ENCODE results near the gene MPHOSPH9. TPM values are rescaled to one million over a fixed set of nuclear protein-coding genes. Genes with fewer than 3 reads are reported as not detected.

The MPHOSPH9 gene
- total and polyA plus RNA-seq, 2 of the 4 experiments (the other 2 are of a cell fraction), result 7.6 to 17.0 TPM

DNA sequence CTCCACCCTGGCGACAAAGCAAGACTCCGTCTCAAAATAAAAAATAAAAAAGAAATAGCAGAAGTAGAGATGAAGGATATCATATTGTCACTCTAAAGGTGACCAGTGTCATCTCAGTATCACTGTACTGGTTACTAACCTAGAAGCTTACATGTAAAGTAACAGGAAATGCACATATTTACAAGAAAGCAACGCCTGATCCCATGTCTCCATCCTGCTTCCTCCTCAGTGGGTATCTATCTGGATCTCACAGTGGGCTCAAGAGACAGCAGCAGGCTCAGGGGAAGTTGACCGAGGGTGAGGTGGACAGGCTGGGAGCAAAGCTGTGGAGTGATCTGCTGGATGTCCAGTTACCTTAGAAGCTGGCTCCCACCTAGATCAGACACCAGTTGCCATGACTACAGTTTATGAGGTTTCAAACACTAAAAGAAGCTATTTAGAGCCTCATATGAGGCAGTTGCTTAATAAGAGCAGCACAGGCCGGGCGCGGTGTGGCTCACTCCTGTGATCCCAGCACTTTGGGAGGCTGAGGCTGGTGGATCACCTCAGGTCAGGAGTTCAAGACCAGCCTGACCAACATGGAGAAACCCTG is 10.8 kb upstream of the MPHOSPH9 start:
- Histone ChIP-seq H4K8ac (ENCODE audit: low read depth in 2 of 2, low read length in 2 of 2) (no peak overlapping the region), H3K27ac (ENCODE audit: insufficient read depth, low read length) (no peak overlapping the region), H3K4me2 (ENCODE audit: low read depth, low read length) (no peak overlapping the region), H2AK9ac (replicated peaks; ENCODE audit: low read depth, low read length, poor library complexity) (no peak overlapping the region), H4K91ac (ENCODE audit: insufficient read depth, low read depth, low read length) (no peak overlapping the region), H2BK5ac (ENCODE audit: low read depth, low read length, poor library complexity, severe bottlenecking) (no peak overlapping the region), H3K9me1 (ENCODE audit: insufficient read depth, low read length) (no peaks in the 10 kb centered on the region), H3K4ac (ENCODE audit: low read depth, low read length) (no peak overlapping the region), H3K9ac (ENCODE audit: low read depth, low read length) (no peak overlapping the region), H4K5ac (ENCODE audit: low read depth, low read length) (no peak overlapping the region), H2AFZ (replicated peaks; ENCODE audit: low read length, poor library complexity) (no peak overlapping the region), H3K18ac (ENCODE audit: low read depth, low read length) (no peak overlapping the region), H2BK15ac (ENCODE audit: low read depth, low read length) (no peak overlapping the region), H3K23ac (ENCODE audit: low read depth, low read length) (no peak overlapping the region), H3K56ac (ENCODE audit: extremely low read depth, insufficient read depth, low read length) (no peak overlapping the region), H3K14ac (replicated peaks; ENCODE audit: low read depth, low read length) (no peak overlapping the region), H3K27me3 (ENCODE audit: control insufficient read depth, insufficient read depth, low read length) (no peaks in the 10 kb centered on the region), H2BK20ac (ENCODE audit: low read depth, low read length) (no peak overlapping the region), H2BK120ac (ENCODE audit: low read depth, low read length) (no peak overlapping the region), H3K79me1 (ENCODE audit: low read depth in 1 of 2, low read length in 2 of 2) (peaks cover 27 to 59% of the 10 kb centered on the region in 2 experiments), H3K9me3 (ENCODE audit: control insufficient read depth, insufficient read depth, low read length) (no peaks in the 10 kb centered on the region; the same call in 1 of the 2 replicates), H2AK5ac (ENCODE audit: low read depth, low read length) (no peak overlapping the region), H4K20me1 (ENCODE audit: insufficient read depth, low read length) (no peaks in the 10 kb centered on the region; the same call in 1 of the 2 replicates), H3K36me3 (ENCODE audit: control insufficient read depth, insufficient read depth, low read length) (peaks cover 10% of the 10 kb centered on the region), H3K4me3 (ENCODE audit: insufficient read depth, low read depth, low read length) (no peak overlapping the region), H3K4me1 (ENCODE audit: control insufficient read depth, insufficient read depth, low read length) (peaks cover 3% of the 10 kb centered on the region)
- DNase-seq, result no peak
- WGBS, 2 experiments (ENCODE audit: extremely low coverage in 2 of 2, insufficient read length in 1 of 2), result 100% methylated on average over 1 of the region's 7 CpGs; no CpG with 5 or more reads in 1 of the 2 experiments
- TF ChIP-seq BHLHE40 (IDR thresholded peaks at IDR 0.05; ENCODE audit: low read depth, low read length) (no peak), POLR2A (IDR thresholded peaks at IDR 0.05; ENCODE audit: low read depth, low read length) (no peak)
- TF ChIP-seq, protein P1, sequence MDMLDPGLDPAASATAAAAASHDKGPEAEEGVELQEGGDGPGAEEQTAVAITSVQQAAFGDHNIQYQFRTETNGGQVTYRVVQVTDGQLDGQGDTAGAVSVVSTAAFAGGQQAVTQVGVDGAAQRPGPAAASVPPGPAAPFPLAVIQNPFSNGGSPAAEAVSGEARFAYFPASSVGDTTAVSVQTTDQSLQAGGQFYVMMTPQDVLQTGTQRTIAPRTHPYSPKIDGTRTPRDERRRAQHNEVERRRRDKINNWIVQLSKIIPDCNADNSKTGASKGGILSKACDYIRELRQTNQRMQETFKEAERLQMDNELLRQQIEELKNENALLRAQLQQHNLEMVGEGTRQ (IDR thresholded peaks at IDR 0.05; ENCODE audit: low read depth, low read length), result no peak
- no TSS peak for BruUV-seq (replicated peaks)
- ChIA-PET CTCF (interaction anchor here (0.6 kb wide), 1 partner anchor 783 kb away, joined by 3 read pairs; no protein-coding TSS in a partner anchor), POLR2A (ENCODE audit: unreplicated experiment) (interaction anchor here (1.3 kb wide), 1 partner anchor 11 kb away, joined by 4 read pairs; no protein-coding TSS in a partner anchor)
- intact Hi-C loops (cut with micrococcal nuclease) (no loop called here), dilution Hi-C loops (cut with HindIII; ENCODE audit: low sequenced_read_pairs, unreplicated experiment) (loop anchor here (25.0 kb wide), 1 partner anchor 256 kb away; the partner anchor contains the start of genes ARL6IP4 and OGFOD2), in situ Hi-C loops (cut with MboI; ENCODE audit: low sequenced_read_pairs) (no loop called here)
- no peak for ATAC-seq (ENCODE audit: low read depth)

Measured in IMR-90 (cell line).